ENCODE measurements around the gene SLC4A2. TPM values are rescaled to one million over a fixed set of nuclear protein-coding genes. Genes with fewer than 3 reads are reported as not detected.

The SLC4A2 gene
- total and polyA plus RNA-seq, 2 experiments from 2014 or later = 144 to 269 TPM

GRCh38 chr7:151032936-151033863 is 26.2 kb upstream of the SLC4A2 start:
- Histone ChIP-seq H3K27ac (no peak overlapping the region), H3K4me1 (ENCODE audit: low read depth) (peaks cover 4% of the 10 kb centered on the region), H3K4me3 (no peak overlapping the region), H3K9me3 (ENCODE audit: low read depth) (no peaks in the 10 kb centered on the region), H3K27me3 (no peaks in the 10 kb centered on the region), H3K36me3 (peaks cover 3% of the 10 kb centered on the region)
- DNase-seq (ENCODE audit: low read depth in 1 of 2, low spot score in 1 of 2) = no peak
- TF ChIP-seq CTCF (IDR thresholded peaks at IDR 0.05; ENCODE audit: low read depth, low read length) = no peak

- Histone ChIP-seq H3K27me3 (no peaks in the 10 kb centered on the region), H3K36me3 (peaks cover 3% of the 10 kb centered on the region), H3K4me1 (ENCODE audit: low read depth) (peaks cover 7% of the 10 kb centered on the region), H3K4me3 (no peak overlapping the region), H3K9me3 (ENCODE audit: low read depth) (no peaks in the 10 kb centered on the region), H3K27ac (no peak overlapping the region)
- no peak for DNase-seq (ENCODE audit: low read depth in 1 of 2, low spot score in 1 of 2)
- TF ChIP-seq CTCF (IDR thresholded peaks at IDR 0.05; ENCODE audit: low read depth, low read length) = no peak
Observed at GRCh38 chr7:151033864-151034249, 25.5 kb upstream of the SLC4A2 start.

GRCh38 chr7:151034312-151035025 is 24.9 kb upstream of the SLC4A2 start:
- no peak for DNase-seq (ENCODE audit: low read depth in 1 of 2, low spot score in 1 of 2)
- Histone ChIP-seq H3K27ac (no peak overlapping the region), H3K9me3 (ENCODE audit: low read depth) (no peaks in the 10 kb centered on the region), H3K4me3 (no peak overlapping the region), H3K27me3 (no peaks in the 10 kb centered on the region), H3K4me1 (ENCODE audit: low read depth) (peaks cover 9% of the 10 kb centered on the region), H3K36me3 (peaks cover 3% of the 10 kb centered on the region)
- no peak for TF ChIP-seq CTCF (IDR thresholded peaks at IDR 0.05; ENCODE audit: low read depth, low read length)

- Histone ChIP-seq H3K4me3 (no peak overlapping the region), H3K36me3 (peaks cover 3% of the 10 kb centered on the region), H3K4me1 (ENCODE audit: low read depth) (peaks cover 12% of the 10 kb centered on the region), H3K27ac (no peak overlapping the region), H3K27me3 (no peaks in the 10 kb centered on the region), H3K9me3 (ENCODE audit: low read depth) (no peaks in the 10 kb centered on the region)
- DNase-seq (ENCODE audit: low read depth in 1 of 2, low spot score in 1 of 2) = no peak
- no peak for TF ChIP-seq CTCF (IDR thresholded peaks at IDR 0.05; ENCODE audit: low read depth, low read length)
Observed at GRCh38 chr7:151035026-151035717, 24.2 kb upstream of the SLC4A2 start.

GRCh38 chr7:151035902-151036301 is 23.5 kb upstream of the SLC4A2 start:
- H3K36me3 ChIP-seq = peaks cover 3% of the 10 kb centered on the region
- H3K27ac ChIP-seq = no peak overlapping the region

More at GRCh38 chr7:151035902-151036301, 23.5 kb upstream of the SLC4A2 start:
- no peaks in the 10 kb centered on the region for H3K9me3 ChIP-seq (ENCODE audit: low read depth)
- no peak overlapping the region for H3K4me3 ChIP-seq
- H3K4me1 ChIP-seq (ENCODE audit: low read depth) = peaks cover 12% of the 10 kb centered on the region
- no peak for TF ChIP-seq CTCF (IDR thresholded peaks at IDR 0.05; ENCODE audit: low read depth, low read length)
- DNase-seq (ENCODE audit: low read depth in 1 of 2, low spot score in 1 of 2) = no peak
- no peaks in the 10 kb centered on the region for H3K27me3 ChIP-seq
